ENCODE data around the gene CNTNAP2.
"Not testable (repeated sequence)": the region's sequence is repeated elsewhere in the genome, so short reads cannot be mapped to it uniquely, and the experiment has no call there.

Gene CNTNAP2

DNA sequence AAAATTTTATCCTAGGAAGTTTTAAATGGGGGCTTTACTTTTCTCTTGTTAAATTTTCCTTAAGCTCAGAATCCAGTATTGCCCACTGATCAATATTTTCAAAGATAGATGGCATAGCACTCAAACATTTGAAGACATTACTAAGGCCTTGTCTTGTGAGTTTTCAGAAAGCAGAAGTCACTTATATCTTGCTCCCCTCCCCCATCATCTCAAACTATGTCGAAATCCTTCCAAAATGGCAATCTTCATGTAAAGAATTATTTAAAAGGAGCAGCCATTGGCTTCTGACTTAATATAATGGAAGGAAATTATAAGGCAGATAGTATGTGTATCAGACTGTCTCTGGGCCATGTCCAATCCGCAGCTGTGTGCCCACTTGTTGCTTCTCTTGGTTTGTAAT, 1920.4 kb downstream of the CNTNAP2 start:
- DNase-seq (ENCODE audit: low read depth), result no peak

GRCh38 chr7:148041156-148041555, 1924.6 kb downstream of the CNTNAP2 start:
- no peak for DNase-seq (ENCODE audit: low read depth)

DNA sequence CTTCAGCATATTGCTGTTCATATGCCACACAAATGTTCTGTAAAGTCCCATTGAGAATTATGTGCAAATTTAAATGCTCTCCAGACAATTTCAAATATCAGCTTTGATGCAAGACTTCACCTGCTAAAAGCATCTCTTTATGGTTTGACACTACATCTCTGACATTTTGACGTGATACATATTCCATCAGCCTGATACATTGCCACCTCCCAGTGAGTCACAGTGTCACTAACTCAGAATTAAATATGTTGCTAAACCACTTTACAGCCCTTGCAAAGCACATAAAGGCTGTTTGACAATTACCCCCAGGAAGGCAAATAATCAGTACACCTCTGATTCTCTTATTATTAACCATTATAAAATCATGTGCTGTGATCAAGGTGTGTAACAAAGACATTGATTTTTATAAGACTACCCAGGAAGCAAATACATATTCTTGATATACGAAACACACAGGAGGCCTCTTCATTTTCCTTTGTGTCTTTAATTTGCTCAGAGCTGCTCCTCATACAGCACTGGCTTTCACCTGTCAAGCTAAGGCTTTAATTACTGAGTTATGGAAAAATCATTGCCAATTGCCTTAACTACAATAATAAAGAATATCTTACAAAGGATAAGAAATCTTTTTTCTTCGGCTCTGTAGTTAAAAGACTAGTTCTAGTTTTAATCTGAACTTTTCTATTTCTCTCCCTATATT, 1926.5 kb downstream of the CNTNAP2 start:
- DNase-seq (ENCODE audit: low read depth), result no peak

DNA sequence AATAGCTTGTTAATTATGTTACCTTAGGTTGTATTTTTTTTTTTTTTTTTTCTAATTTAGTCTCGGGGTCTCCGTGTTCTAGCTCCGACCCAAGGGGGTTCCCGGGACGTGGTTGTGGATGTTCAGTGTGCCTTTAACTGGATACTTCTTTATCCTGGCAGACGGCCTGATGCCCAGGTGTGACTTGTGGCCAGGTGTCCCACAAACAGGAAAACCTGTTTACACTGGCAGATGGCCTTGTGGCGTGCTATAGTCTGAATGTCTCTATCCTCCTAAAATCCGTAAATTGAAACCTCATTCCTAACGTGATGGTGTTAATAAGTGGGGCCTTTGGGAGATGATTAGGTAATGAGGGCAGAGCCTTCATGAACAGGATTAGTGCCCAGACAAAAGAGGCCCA, 1927.6 kb downstream of the CNTNAP2 start:
- no peak for DNase-seq (ENCODE audit: low read depth)

DNA sequence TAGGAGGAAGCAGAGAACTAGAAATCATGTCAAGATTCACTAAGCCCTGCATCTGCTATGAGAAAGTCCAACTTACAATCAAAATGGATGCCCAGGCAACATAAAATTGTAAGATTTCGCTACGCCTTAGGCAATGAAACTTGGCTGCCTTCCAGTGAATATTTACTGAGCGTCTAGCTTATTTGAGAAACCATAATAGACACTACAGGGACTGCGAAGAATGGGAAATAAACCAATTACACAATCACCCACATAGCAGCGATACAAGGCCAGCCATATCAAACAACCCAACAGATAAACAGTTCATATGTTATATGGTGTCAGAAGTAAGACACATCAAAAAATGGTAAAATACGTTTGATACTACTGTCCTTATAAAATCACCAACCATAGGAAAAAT, 1928.9 kb downstream of the CNTNAP2 start:
- DNase-seq (ENCODE audit: low read depth), result no peak

- no peak for DNase-seq (ENCODE audit: low read depth)
Measured at GRCh38 chr7:148049068-148049467, 1932.5 kb downstream of the CNTNAP2 start.

DNA sequence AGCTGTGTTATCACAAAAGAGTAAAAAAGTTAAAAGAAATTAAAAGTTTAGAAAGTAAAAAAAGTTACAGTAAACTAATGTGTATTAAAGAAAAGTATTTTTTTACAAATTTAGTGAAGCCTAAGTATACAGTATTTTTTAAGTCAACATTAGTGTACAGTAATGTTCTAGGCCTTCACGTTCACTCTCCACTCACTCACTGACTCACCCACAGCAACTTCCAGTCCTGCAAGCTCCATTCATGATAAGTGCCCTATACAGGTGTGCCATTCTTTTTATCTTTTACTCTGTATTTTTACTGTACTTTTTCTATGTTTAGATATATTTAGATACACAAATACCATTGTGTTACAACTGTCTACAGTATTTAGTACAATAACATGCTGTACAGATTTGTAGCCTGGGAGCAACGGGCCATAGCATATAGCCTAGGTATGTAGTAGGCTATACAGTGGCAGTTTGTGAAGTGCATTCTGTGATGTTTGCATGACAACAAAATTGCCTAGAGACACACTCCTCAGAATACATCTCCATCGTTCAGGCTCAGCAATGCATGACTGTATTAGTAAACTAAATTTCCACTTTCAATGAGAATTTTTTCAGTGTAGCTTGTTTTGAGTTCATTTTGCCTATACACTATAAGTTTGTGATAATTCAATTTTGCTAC, 1934.0 kb downstream of the CNTNAP2 start:
- no peak for DNase-seq (ENCODE audit: low read depth)

GRCh38 chr7:148056406-148056805, 1939.8 kb downstream of the CNTNAP2 start:
- no peak for DNase-seq (ENCODE audit: low read depth)

DNA sequence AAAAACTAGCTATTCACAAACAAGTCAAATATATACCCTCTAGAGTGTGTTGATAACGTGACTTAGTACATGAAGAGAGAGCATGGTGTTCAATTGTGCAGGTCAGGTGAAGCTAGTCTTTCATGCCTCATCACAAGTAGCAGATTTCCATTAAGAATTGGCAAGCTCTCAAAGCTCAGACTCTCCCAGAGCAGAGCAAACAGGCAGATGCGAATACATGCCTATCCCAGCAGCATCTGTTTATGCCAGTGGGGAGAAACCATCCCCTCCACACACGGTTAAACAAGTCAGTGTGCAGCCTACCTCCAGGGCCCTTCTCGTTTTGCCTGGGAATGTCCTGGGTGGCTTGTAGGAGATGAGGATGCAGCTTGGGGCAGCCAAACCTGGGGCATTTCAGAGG, 1941.5 kb downstream of the CNTNAP2 start:
- DNase-seq (ENCODE audit: low read depth), result no peak

DNA sequence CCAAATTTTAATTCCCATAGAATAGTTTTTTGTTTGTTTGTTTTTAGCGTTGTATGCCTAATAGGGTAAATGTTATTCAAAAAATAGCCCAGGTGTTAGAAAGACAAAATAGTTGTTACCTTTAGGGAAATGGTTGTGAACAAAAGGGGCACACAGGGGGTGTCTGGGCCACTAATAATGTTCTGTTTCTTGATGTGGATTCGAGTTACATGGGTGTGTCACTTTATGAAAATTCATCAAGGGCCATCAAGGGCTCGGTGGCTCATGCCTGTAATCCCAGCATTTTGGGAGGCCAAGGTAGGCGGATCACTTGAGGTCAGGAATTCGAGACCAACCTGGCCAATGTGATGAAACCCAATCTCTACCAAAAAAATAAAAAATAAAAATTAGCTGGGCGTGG, 1942.2 kb downstream of the CNTNAP2 start:
- DNase-seq (ENCODE audit: low read depth), result no peak

DNA sequence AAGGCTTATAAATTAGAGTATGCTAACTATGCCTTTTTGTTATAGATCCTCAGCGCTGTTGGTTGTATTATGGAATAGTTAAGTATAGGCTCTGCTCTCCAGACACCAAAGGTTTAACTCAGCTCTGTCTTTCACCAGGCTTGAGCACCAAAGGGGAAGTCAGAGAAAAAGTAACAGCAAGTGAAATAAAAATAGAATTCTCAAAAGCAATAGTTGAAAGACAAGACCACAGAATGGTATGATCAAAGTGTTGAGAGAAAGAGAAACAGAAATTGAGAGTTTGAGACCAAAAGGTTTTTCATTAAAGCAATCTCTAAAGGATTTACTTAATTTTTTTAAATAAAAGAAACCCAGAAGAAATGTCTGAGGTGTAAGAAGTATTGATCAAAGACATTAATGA, 1944.1 kb downstream of the CNTNAP2 start:
- no peak for DNase-seq (ENCODE audit: low read depth)

DNA sequence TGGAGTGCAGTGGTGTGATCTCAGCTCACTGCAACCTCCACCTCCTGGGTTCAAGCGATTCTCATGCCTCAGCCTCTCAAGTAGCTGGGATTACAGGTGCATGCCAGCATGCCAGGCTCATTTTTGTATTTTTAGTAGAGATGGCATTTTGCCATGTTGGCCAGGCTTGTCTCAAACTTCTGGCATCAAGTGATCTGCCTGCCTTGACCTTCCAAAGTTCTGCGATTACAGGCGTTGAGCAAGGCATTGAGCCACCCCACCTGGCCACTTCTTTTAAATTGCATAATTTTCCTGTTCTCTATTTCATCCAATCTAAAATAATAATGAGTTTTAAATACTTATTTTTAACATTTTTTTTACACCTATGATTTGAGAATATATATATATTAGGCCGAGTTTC, 1961.5 kb downstream of the CNTNAP2 start:
- not testable (repeated sequence) for DNase-seq (ENCODE audit: low read depth)

GRCh38 chr7:148079206-148080080, 1962.8 kb downstream of the CNTNAP2 start:
- DNase-seq (ENCODE audit: low read depth), result no peak

DNA sequence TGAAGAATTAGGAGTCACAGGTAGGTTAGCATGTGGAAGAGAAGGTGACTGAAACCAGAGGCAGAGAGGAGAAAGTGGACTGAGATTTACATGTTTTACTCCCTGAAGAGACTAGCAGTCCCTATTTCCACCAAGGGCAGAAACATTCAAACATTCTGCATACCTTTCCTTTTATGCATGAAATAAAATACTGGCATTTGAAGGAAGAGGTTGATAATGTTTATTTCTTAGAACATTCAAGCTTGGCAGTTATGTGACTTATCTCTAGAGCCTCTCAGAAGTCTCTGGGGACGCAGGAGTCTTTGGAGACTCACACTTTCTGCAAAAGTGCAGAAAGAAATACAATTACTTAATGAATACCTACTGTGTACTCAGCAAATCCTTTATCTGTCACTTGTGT, 1966.8 kb downstream of the CNTNAP2 start:
- DNase-seq (ENCODE audit: low read depth), result no peak

DNA sequence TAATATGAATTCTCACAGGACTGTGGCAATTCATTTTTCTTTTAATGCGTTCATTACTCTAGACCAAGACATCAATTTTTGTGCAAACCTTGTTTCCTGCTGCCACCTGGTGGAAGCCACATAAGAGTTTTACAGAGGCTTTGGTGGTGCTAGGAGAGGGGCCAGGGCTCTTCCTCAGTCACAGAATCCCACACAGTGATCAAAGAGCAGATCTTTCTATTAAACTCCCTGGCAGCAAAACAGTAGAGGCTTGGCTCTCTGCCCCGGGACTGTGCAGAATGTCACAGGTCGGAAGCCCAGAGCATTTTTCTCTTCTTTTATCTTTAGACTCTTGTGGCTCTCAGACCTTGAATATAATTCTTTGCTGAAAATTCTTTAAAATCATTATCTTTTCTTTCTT, 1967.5 kb downstream of the CNTNAP2 start:
- DNase-seq (ENCODE audit: low read depth), result peak; percentile 59

GRCh38 chr7:148091882-148092281, 1975.3 kb downstream of the CNTNAP2 start:
- DNase-seq (ENCODE audit: low read depth), result no peak

- DNase-seq (ENCODE audit: low read depth), result no peak
Measured at GRCh38 chr7:148093375-148094166, 1977.0 kb downstream of the CNTNAP2 start.

GRCh38 chr7:148095066-148095465, 1978.5 kb downstream of the CNTNAP2 start:
- no peak for DNase-seq (ENCODE audit: low read depth)

DNA sequence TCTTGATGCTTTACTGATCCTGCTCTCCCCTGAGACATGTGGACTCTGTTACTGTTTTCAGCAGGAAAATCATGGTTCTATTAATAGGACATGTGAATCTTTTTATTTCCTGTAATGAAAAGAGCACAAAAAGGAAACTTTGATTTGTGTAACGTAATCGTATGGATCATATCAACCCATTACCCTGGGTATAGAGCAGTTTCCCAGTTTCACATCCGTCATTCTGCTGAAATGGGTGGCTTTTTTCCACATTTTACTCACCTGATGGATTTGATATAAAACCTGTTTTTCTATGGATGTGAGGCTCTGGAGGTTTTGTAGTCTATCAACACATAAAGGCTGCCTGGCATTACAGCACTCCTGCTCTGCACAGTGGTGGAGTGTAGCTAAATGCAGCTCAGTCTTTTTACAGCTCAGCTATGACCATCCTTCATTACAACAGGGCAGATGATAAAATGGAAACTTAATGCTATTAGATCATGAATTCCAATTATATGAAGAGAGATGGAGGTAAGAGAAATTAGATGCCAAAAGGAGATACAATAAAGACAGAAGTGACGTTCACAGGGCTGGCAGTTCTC, 1987.6 kb downstream of the CNTNAP2 start:
- DNase-seq (ENCODE audit: low read depth), result no peak

- DNase-seq (ENCODE audit: low read depth), result no peak
Measured at GRCh38 chr7:148104924-148105323, 1988.3 kb downstream of the CNTNAP2 start.

DNA sequence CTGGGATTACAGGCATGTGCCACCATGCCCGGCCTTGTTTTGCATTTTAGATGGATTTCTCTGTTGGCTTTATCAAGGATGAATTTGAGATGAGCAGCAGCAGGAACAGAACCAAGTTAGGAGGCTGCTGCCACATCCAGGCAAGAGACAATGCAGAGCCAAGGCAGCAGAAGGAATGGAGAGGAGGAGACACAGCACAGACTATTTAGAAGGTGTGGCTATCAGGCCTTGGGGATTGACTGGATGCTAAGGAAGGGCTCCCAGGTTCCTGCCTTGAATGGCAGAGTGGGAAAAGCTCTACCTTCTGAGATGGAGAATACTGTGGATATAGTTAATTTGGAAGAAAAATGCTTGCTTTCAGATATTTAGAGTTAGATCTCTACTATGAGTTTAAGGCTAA, 1989.3 kb downstream of the CNTNAP2 start:
- DNase-seq (ENCODE audit: low read depth), result no peak

All from stromal cell of bone marrow (primary cell).